ENCODE data around the gene SRRM3. TPM values are rescaled to one million over a fixed set of nuclear protein-coding genes. Genes with fewer than 3 reads are reported as not detected.

The SRRM3 gene
- total RNA-seq, 2 donors from 2014 or later: 4.1 to 5.0 TPM

DNA sequence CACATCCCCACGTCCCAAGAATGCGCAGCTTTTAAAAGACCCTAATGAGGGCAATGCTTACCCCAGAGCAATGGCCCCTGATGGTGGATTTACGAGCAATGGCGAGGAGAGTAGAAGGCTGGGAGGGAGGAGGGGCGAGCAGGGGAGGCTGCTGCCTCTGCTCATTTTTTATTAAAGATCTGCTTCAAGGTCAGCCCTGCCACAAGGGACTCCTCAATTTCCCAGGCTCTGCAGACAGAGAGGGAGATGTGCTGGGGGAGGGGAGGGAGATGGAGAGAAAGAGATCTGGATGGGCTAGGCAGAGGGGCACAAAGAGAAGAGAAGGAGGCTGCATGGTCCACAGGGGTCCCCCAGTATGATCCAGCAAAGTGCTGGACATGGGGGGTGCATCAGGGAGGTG is 7.8 kb upstream of the SRRM3 start:
- no peak for DNase-seq
- H3K27me3 ChIP-seq (ENCODE audit: control insufficient read depth, insufficient read depth, low read length, poor library complexity, severe bottlenecking): no peaks in the 10 kb centered on the region
- H3K9me3 ChIP-seq (ENCODE audit: control insufficient read depth, low read length): no peaks in the 10 kb centered on the region
- no peaks in the 10 kb centered on the region for H3K36me3 ChIP-seq (ENCODE audit: control insufficient read depth, insufficient read depth, low read length)
- Mint-ChIP-seq H3K27me3 (ENCODE audit: insufficient read depth) (no peaks in the 10 kb centered on the region), H3K36me3 (ENCODE audit: low read depth) (no peaks in the 10 kb centered on the region), H3K27ac (no peak overlapping the region), H3K4me3 (no peak overlapping the region), H3K9me3 (peaks cover 5% of the 10 kb centered on the region), H3K4me1 (no peaks in the 10 kb centered on the region)
- no peak overlapping the region for H3K4me3 ChIP-seq (ENCODE audit: low read length)
- TF ChIP-seq, protein P1, sequence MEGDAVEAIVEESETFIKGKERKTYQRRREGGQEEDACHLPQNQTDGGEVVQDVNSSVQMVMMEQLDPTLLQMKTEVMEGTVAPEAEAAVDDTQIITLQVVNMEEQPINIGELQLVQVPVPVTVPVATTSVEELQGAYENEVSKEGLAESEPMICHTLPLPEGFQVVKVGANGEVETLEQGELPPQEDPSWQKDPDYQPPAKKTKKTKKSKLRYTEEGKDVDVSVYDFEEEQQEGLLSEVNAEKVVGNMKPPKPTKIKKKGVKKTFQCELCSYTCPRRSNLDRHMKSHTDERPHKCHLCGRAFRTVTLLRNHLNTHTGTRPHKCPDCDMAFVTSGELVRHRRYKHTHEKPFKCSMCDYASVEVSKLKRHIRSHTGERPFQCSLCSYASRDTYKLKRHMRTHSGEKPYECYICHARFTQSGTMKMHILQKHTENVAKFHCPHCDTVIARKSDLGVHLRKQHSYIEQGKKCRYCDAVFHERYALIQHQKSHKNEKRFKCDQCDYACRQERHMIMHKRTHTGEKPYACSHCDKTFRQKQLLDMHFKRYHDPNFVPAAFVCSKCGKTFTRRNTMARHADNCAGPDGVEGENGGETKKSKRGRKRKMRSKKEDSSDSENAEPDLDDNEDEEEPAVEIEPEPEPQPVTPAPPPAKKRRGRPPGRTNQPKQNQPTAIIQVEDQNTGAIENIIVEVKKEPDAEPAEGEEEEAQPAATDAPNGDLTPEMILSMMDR (conservative IDR thresholded peaks at IDR 0.05): no peak
- no peak overlapping the region for H3K9ac ChIP-seq (ENCODE audit: extremely low read depth, low read length, poor library complexity, severe bottlenecking)
- 74 to 90% methylated on average over 4 to 5 of the region's 5 CpGs for WGBS, 2 experiments (ENCODE audit: insufficient coverage in 1 of 2, insufficient read length in 1 of 2)
- no peaks in the 10 kb centered on the region for H3K4me1 ChIP-seq (ENCODE audit: control insufficient read depth, insufficient read depth, low read length)
- peak overlapping the region; percentile 57 for H3K27ac ChIP-seq (ENCODE audit: low read depth, low read length)

DNA sequence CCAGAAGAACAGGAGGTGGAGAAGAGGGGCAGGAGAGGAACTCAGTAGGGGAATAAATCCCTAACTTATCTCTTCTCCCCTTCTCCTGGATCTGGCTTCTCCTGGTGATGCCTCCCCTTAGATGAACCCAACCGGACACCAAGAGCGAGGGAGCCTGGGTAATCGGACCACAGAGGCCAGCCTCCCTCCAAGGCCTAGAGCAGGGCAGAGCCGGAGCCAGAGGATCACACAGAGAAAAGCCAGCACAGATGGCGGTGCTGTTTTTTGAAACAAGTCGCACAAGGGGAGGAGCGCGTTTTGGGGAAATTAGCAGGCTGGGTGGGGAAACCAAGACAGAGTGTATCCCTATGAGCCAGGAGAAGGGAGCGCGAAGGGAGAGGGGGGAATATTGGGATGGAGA is 4.9 kb upstream of the SRRM3 start:
- DNase-seq: no peak
- peaks cover under 1% of the 10 kb centered on the region for H3K9me3 Mint-ChIP-seq
- 92 to 96% methylated on average over 10 of the region's 10 CpGs for WGBS, 2 experiments (ENCODE audit: insufficient coverage in 1 of 2, insufficient read length in 1 of 2)
- H3K27ac Mint-ChIP-seq: no peak overlapping the region
- no peaks in the 10 kb centered on the region for H3K4me1 Mint-ChIP-seq
- H3K36me3 Mint-ChIP-seq (ENCODE audit: low read depth): no peaks in the 10 kb centered on the region
- Histone ChIP-seq H3K9ac (ENCODE audit: extremely low read depth, low read length, poor library complexity, severe bottlenecking) (no peak overlapping the region), H3K27me3 (ENCODE audit: control insufficient read depth, insufficient read depth, low read length, poor library complexity, severe bottlenecking) (no peaks in the 10 kb centered on the region), H3K27ac (ENCODE audit: low read depth, low read length) (no peak overlapping the region), H3K36me3 (ENCODE audit: control insufficient read depth, insufficient read depth, low read length) (no peaks in the 10 kb centered on the region), H3K9me3 (ENCODE audit: control insufficient read depth, low read length) (no peaks in the 10 kb centered on the region), H3K4me1 (ENCODE audit: control insufficient read depth, insufficient read depth, low read length) (no peaks in the 10 kb centered on the region), H3K4me3 (ENCODE audit: low read length) (no peak overlapping the region)
- TF ChIP-seq, protein P1 (conservative IDR thresholded peaks at IDR 0.05): no peak
- no peaks in the 10 kb centered on the region for H3K27me3 Mint-ChIP-seq (ENCODE audit: insufficient read depth)
- no peak overlapping the region for H3K4me3 Mint-ChIP-seq

DNA sequence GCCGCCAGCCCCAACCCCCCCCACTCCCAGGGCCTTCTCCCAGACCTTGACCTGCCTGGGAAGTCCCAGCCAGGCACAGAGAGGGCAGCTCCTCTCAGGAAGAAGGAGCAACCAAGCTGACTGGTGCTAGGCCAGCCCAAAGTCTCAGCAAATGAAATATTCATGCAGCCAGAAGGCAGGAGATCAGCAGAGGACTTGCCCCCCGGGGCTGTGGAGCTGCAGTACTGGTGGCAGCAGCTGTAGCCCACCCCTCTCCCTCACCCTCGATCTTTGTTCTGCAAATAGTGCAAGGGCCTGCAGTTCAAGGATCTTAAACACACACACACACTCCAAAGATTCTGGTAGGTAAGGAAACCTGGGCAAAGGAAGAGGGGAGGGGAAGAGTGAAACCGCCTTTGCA is 3.5 kb upstream of the SRRM3 start:
- H3K4me3 Mint-ChIP-seq: no peak overlapping the region

More for the DNA sequence above, 3.5 kb upstream of the SRRM3 start:
- H3K4me1 Mint-ChIP-seq: no peaks in the 10 kb centered on the region
- H3K4me1 ChIP-seq (ENCODE audit: control insufficient read depth, insufficient read depth, low read length): no peaks in the 10 kb centered on the region
- TF ChIP-seq, protein P1 (conservative IDR thresholded peaks at IDR 0.05): no peak
- DNase-seq: peak; percentile 71
- peak overlapping the region; percentile 50 for H3K27ac Mint-ChIP-seq
- H3K9ac ChIP-seq (ENCODE audit: extremely low read depth, low read length, poor library complexity, severe bottlenecking): no peak overlapping the region
- H3K4me3 ChIP-seq (ENCODE audit: low read length): no peak overlapping the region
- WGBS, 2 experiments (ENCODE audit: insufficient coverage in 1 of 2, insufficient read length in 1 of 2): 55% methylated on average over 4 of the region's 4 CpGs; no CpG with 5 or more reads in 1 of the 2 experiments
- H3K27ac ChIP-seq (ENCODE audit: low read depth, low read length): peak overlapping the region; percentile 68
- peaks cover 8% of the 10 kb centered on the region for H3K27me3 Mint-ChIP-seq (ENCODE audit: insufficient read depth)
- no peaks in the 10 kb centered on the region for H3K9me3 Mint-ChIP-seq
- peaks cover 10% of the 10 kb centered on the region for H3K27me3 ChIP-seq (ENCODE audit: control insufficient read depth, insufficient read depth, low read length, poor library complexity, severe bottlenecking)
- H3K9me3 ChIP-seq (ENCODE audit: control insufficient read depth, low read length): no peaks in the 10 kb centered on the region
- no peaks in the 10 kb centered on the region for H3K36me3 Mint-ChIP-seq (ENCODE audit: low read depth)
- H3K36me3 ChIP-seq (ENCODE audit: control insufficient read depth, insufficient read depth, low read length): no peaks in the 10 kb centered on the region

Data from endodermal cell (in vitro differentiated cells).